ENCODE results near the gene GREB1L. TPM values are rescaled to one million over a fixed set of nuclear protein-coding genes. Genes with fewer than 3 reads are reported as not detected.

Gene GREB1L
- polyA plus RNA-seq, 1 donor (not counting 4 experiments of a cell fraction or from before 2014, with no cell fraction given) = 5.5 TPM

GRCh38 chr18:21315741-21316197 is 73.7 kb downstream of the GREB1L start:
- H2AFZ ChIP-seq (ENCODE audit: control insufficient read depth, low read length) = peak overlapping the region; percentile 69
- H3K9me1 ChIP-seq (ENCODE audit: control insufficient read depth, extremely low read depth, insufficient read depth, low read length) = no peaks in the 10 kb centered on the region
- DNase-seq (ENCODE audit: low read depth, low spot score) (no peak), FAIRE-seq (no peak)
- dilution Hi-C loops (cut with MboI; ENCODE audit: extremely low pct_ligation_motif_present, low sequenced_read_pairs) = no loop called here
- TF ChIP-seq CTCF (optimal IDR thresholded peaks at IDR 0.05 in 1 of 3, IDR thresholded peaks at IDR 0.05 in 1 of 3, conservative IDR thresholded peaks at IDR 0.05 in 1 of 3; ENCODE audit: extremely low read depth in 1 of 3, insufficient read depth in 2 of 3, low read length in 3 of 3) (no peak), EZH2 (IDR thresholded peaks at IDR 0.05; ENCODE audit: low read length) (no peak)
- no peaks in the 10 kb centered on the region for H3K36me3 ChIP-seq (ENCODE audit: control insufficient read depth in 2 of 2, extremely low read depth in 1 of 2, insufficient read depth in 2 of 2, low read length in 2 of 2)
- H3K4me3 ChIP-seq (ENCODE audit: control insufficient read depth in 2 of 3, extremely low read depth in 1 of 3, insufficient read depth in 2 of 3, low read depth in 1 of 3, low read length in 3 of 3) = no peak overlapping the region
- H3K4me1 ChIP-seq (ENCODE audit: control insufficient read depth, extremely low read depth, insufficient read depth, low read length) = peaks cover 18% of the 10 kb centered on the region
- no peak overlapping the region for H3K27ac ChIP-seq (ENCODE audit: control insufficient read depth, insufficient read depth, low read length)
- no peaks in the 10 kb centered on the region for H3K27me3 ChIP-seq (ENCODE audit: control insufficient read depth, extremely low read depth, insufficient read depth, low read length)
- no peaks in the 10 kb centered on the region for H3K79me2 ChIP-seq (ENCODE audit: control insufficient read depth, insufficient read depth, low read length)
- H3K9ac ChIP-seq (ENCODE audit: control insufficient read depth, extremely low read depth, insufficient read depth, low read length) = no peak overlapping the region
- no peaks in the 10 kb centered on the region for H3K9me3 ChIP-seq (ENCODE audit: control insufficient read depth, low read depth, low read length)
- no peaks in the 10 kb centered on the region for H4K20me1 ChIP-seq (ENCODE audit: control insufficient read depth, extremely low read depth, insufficient read depth, low read length)
- peak overlapping the region; percentile 30 for H3K4me2 ChIP-seq (ENCODE audit: control insufficient read depth, extremely low read depth, insufficient read depth, low read depth, low read length)

- H3K4me2 ChIP-seq (ENCODE audit: control insufficient read depth, extremely low read depth, insufficient read depth, low read depth, low read length) = peak overlapping the region; percentile 12
- TF ChIP-seq CTCF (optimal IDR thresholded peaks at IDR 0.05 in 1 of 3, IDR thresholded peaks at IDR 0.05 in 1 of 3, conservative IDR thresholded peaks at IDR 0.05 in 1 of 3; ENCODE audit: extremely low read depth in 1 of 3, insufficient read depth in 2 of 3, low read length in 3 of 3) (no peak), EZH2 (IDR thresholded peaks at IDR 0.05; ENCODE audit: low read length) (no peak)
- H3K27ac ChIP-seq (ENCODE audit: control insufficient read depth, insufficient read depth, low read length) = no peak overlapping the region
- no peak for DNase-seq (ENCODE audit: low read depth, low spot score)
- H3K36me3 ChIP-seq (ENCODE audit: control insufficient read depth in 2 of 2, extremely low read depth in 1 of 2, insufficient read depth in 2 of 2, low read length in 2 of 2) = no peaks in the 10 kb centered on the region
- H3K9me1 ChIP-seq (ENCODE audit: control insufficient read depth, extremely low read depth, insufficient read depth, low read length) = no peaks in the 10 kb centered on the region
- no peaks in the 10 kb centered on the region for H3K79me2 ChIP-seq (ENCODE audit: control insufficient read depth, insufficient read depth, low read length)
- dilution Hi-C loops (cut with MboI; ENCODE audit: extremely low pct_ligation_motif_present, low sequenced_read_pairs) = no loop called here
- no peaks in the 10 kb centered on the region for H3K9me3 ChIP-seq (ENCODE audit: control insufficient read depth, low read depth, low read length)
- H2AFZ ChIP-seq (ENCODE audit: control insufficient read depth, low read length) = no peak overlapping the region
- no peak overlapping the region for H3K9ac ChIP-seq (ENCODE audit: control insufficient read depth, extremely low read depth, insufficient read depth, low read length)
- H3K27me3 ChIP-seq (ENCODE audit: control insufficient read depth, extremely low read depth, insufficient read depth, low read length) = no peaks in the 10 kb centered on the region
- no peak overlapping the region for H3K4me3 ChIP-seq (ENCODE audit: control insufficient read depth in 2 of 3, extremely low read depth in 1 of 3, insufficient read depth in 2 of 3, low read depth in 1 of 3, low read length in 3 of 3)
- FAIRE-seq = peak; percentile 49
- peaks cover 18% of the 10 kb centered on the region for H3K4me1 ChIP-seq (ENCODE audit: control insufficient read depth, extremely low read depth, insufficient read depth, low read length)
- no peaks in the 10 kb centered on the region for H4K20me1 ChIP-seq (ENCODE audit: control insufficient read depth, extremely low read depth, insufficient read depth, low read length)
These were observed 74.3 kb downstream of the GREB1L start for GRCh38 chr18:21316296-21316695.

Measured in keratinocyte (primary cell).